Activated CD4-positive, CD25-positive, alpha-beta regulatory T cell treated with anti-CD3 and anti-CD28 coated beads, Interleukin-2, amount 50 U/mL, for 16 hours (primary cell): ENCODE measurements around the gene TSPAN32.

Experiments
- DNase-seq: peaks from one replicate; pipeline ENCODE4 v3.0.0-alpha.2; 2020; ENCODE audit warnings: low read depth, low spot score

Gene TSPAN32

DNA sequence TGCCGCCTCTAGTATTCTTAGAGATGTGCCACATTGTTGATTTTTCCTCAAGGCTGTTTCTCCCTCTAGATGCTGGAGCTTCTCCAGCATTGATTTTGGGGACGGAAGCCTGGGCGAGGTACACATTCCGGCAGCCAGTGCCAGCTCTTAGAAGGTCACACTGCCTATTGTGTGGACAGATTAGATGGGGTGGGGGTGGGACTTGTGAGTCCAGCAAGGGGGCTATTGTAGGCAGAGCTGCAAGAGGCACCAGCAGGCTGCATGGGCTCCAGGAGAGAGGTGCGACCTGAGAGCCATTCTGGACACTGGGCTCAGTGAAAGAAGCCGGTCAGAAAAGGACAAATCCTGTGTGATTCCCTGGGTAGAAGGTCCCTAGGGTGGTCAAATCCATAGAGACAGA lies 12.5 kb upstream of the TSPAN32 start:
- DNase-seq, result no peak

DNA sequence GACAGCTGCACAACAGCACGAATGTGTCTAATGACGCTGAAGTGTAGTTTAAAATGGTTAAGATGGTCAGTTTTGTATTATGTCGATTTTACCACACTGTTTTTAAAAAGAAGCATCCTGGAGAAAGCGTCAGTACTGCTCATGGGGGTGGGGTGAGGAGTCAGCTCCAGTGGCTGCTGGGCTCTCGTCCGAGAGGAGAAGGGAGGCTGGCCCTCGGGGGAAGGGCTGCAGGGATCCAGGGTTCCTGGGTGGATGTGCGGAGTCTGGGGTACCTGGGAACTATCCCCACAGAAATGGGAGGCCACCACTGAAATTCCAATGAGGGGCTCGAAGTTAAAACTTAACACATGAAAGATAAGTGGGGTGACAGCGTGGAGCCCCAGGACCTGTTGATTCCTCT lies 12.0 kb upstream of the TSPAN32 start:
- no peak for DNase-seq

DNA sequence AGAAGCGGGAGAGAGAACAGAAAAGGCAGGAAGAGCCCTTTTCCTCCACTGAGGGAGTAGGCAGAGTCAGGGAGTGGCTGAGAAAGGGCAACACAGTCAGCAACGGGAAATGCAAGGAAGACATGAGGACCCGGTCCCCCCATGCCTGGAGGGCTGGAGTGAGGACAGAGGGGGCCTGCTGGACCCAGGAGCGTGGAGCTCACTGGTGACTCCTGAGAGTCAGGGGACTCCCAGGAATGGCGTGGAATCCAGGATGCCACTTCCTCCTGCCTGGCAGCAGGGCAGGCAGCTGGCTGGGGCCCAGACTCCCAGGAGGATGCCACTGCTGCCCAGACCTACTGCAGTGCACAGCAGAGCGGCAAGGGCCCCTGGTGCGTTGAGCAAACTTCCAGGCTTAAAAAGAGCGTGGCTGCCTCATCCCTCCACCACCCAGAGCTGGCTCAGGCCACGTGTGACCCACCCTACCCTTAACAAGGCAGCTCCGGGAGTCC lies 11.4 kb upstream of the TSPAN32 start:
- no peak for DNase-seq

DNA sequence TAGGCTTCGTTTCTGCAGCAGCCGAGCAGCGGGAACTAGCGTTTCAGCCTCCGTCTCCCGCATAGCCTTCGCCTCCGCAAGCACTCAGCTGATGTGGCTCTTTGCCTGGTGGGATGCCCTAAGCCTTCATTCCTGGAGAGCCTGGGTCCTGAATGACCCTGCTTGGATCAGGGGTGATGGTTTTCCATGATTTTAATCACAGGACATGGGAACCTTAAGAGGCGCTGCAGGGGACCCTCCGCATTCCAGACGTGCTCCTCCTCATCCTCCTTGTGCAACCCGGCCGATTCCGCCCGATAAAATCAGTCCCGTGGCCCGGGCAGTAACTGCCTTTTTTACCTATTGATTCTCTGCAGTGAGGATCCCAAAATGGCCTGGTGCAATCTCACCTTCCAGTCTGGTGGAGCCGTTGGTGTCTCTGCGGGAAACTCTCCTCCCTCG lies 8.3 kb upstream of the TSPAN32 start:
- DNase-seq, result no peak

DNA sequence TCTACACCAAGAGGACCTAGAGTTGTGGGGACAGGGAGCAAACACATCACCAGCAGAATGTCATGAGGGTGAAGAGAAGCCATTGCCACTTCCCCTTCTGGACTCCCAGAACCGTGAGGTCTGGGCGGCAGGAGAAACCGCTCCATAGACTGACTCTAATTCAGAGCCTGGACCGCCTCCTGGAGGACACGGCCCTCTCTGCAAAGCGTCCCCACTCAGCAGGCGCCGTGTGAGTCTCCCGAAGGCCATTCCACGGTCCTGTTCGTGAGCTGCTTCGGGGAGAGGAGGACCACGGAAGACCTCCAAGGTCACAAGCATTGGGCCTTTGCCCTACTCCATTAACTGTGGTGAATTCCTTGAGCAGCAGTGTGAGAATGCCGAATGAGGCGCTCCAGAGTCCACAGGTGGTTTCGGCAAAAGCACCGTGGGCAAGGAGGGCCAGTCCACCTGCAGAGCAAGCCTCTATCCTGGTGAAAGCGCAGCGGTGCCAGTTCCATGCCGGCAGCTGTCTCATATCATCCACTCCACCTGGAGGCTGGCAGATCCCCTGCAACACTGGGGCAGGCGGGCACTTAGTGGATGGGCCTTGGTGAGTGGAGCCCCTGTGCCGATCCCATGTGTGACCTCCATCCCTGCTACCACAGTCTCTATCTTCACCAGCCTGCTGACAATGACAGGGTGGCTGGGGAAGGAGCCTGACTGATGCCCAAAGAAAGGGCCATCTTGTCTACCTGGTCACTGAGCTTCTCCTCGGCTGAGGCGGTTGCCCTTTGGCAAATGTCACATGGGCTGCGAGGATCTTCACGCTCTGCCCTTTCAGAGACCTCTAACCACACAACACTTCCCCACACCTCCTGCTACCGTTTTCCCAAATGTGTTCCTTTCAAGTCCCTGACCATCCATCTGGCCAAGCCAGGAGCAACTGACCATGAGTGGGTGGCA lies 7.6 kb upstream of the TSPAN32 start:
- DNase-seq, result no peak

DNA sequence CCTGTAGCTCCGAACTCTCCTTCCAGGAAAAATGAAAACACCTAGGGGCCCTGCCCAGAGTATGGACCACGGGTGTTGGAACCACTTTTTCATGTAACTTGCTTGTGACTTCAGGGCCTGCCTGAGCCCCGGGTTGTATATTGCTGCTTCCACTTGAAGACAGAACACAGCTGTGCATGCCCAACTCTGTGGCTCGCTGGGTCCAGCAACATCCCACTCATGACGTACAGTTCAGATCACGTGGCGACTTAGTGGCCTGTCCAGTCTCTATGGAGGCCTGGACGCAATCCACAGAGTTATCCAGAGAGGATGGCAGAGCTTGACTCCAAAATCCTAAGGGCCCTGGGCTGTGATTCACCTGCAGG lies 6.9 kb upstream of the TSPAN32 start:
- DNase-seq, result no peak

DNA sequence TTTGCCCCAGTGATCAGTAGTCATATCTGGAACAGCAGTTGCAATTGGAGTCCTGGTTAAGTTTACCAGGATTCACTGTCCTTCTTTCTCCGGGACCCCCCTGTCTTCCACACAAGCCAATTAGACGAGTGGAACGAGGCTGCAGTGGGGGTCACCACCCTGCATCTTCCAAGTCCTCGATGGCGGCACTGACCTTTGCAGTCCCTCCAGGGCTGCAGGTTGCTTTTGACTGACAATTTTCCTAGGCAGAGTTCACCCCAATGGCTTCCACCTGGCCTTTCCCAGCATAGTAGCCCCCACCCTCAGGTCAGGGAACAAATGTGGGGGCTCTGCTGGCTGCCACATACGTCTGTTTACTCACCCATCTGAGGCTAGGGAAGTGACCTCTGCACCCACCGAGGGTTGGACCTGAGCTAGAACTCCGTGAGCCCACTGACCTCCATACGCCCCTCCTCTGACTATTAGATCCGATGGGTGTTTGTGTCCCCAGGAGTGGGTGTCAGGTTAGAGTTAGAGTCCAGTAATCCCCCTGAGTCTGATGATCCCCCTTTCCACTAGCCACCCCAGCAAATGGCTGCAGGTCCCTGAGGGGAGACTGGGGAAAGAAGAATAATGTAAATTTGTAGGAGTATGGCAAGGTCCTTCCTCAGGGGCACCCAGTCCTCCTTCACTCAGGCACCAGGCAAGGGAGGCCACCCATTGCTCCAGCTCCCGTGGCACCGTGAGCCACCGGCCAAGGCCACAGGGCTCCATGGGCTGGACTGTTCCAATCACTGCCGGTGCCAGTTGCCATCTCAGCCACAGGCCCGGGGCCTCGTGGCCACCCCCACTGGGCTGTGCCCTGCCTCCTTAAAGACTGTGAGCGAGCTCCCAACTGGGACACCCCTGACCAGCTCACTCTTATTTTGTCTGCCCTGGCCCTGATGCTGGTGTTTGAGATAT lies 5.6 kb upstream of the TSPAN32 start:
- DNase-seq, result no peak

DNA sequence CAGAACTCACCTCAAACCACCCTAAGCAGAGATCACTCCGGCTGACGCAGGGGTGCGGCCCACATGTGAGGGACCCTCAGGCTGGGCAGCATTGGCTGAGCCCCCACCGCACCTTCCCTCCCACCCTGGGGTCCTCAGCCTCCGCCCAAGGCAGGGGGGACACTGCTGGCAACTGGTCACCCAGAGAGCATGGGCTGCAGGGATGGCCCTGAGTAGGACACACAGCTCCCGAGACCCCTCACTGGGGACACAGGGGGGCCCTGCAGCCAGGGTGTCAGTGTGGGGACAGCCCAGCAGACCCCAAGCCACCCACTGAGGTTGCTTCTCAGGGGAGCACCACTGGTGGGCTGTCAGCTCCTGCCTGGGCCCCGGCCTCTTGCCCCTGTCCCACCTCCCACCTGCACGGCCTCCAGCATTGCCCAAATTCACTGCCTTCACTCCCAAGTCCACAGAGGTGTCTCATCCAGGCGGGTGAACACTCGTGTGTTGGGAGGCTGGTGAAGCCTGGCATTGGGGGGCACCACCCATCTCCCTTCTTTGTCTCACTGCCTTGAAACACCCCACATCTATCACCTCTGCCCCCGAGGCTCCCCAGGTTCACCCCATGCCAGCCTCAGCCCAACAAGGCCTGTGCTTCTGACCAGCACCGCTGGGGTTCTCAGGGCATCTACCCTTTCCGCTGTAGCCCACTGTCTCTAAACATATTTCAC lies 4.7 kb upstream of the TSPAN32 start:
- no peak for DNase-seq

DNA sequence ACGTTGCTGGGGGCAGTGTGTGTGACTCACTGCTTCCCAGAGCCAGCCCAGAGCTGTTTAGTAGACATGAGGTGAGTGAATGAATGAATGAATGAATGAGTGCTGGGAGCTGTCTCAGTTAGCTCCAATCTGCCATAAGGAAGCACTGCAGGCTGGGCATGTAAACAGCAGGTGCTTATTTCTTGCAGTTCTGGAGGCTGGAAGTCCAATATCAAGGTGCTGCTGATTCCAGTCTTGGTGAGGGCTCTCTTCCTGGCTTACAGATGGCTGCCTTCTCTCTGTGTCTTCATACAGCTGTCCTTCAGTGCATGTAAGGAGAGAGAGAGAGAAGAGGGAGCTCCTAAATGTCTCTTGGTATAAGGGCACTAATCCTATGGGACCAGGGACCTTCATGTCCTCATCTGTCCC lies 4.2 kb upstream of the TSPAN32 start:
- DNase-seq, result no peak

DNA sequence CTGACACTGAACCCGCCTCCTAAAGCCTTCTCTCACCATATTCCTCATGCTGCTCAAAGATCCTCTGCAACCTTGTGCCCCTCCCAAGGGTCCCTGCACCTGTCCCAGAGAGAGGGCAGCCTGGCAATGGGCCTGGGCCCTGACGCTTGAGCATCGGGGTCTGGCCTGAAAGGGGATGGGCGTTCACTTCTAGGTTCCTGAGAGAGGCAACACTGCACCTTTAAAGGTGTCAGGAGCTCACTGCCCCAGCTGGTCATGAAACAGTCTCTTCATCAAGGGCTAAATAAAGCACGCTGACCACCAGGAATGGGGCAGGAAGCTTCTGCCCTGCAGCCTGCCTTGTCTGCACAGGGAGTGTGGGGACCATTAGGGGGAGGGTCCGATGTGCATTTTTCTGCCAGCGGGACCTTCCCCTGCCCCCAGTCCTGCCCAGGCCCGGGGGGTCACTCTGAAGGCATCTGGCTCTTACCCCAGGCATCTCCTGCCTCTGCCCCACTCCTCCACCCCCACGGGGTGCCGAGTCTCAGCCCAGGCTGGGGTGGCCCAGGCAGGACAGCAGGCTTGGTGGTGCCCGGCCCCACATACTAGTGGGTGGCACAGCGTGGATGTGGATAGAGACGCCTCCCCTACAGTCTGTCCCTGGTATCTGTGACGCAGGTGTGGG lies 3.5 kb upstream of the TSPAN32 start:
- DNase-seq, result no peak

DNA sequence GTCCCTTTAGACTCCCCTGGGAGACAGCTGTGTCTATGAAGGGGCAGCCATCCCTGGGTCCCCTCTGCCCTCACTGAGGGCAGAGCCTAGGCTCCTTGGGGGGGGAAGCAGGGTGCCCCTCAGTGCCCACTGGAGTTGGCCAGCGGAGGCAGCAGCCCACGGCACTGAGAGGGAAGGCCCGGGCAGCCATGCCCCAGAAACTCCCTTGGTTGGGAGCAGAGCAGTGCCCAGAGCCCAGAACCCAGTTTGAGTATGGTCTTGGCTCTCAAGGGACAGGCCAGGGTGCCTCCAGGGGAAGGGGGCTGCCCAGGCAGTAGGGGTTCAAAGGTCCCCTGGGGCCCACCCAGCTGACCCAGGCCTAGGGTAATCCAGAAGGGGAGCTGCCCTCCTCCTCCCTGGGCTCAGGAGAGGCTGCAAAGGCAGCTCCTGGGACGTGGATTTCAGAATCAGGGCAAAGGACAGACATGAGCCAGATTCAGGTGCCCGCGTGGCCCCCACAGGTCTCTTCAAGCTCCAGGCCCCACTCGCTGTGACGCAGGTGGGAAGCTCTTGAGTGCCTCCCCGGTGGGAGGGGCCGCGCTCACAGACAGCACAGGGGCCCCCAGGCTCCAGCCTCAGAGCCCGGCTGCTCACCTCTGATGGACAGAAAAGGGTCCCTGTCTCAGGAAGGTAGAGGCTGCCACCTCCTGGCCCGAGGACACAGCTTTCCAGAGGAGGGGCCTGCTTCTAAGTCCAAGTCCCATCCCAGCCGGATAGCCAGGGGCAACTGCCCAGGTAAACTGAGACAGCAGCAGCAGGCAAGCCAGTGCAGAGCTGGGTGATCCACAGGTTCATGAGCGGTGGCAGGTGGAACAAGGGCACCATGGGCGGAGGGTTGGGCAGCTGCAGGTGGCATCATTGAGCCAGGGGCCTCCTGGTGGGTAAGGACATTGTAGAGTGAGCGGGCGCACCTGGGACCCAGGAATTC lies 2.7 kb upstream of the TSPAN32 start:
- no peak for DNase-seq

DNA sequence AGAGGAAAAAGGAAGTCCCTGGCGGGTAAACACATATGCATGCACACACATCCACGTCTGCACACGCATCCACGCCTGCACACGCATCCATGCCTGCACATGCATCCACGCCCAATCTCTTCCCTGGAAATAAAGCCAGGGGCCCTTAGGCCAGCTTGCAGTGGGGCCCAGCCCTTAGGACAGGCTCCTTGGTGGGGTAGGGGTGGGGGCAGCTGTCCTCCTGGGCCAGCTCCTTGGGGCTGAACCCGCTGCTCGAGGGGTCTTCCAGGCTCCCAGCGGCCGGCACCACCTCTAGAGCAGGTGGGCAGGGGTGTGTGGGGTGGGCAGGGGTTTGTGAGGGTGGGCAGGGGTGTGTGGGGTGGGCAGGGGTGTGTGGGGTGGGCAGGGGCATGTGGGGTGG lies 2.0 kb upstream of the TSPAN32 start:
- DNase-seq, result no peak

DNA sequence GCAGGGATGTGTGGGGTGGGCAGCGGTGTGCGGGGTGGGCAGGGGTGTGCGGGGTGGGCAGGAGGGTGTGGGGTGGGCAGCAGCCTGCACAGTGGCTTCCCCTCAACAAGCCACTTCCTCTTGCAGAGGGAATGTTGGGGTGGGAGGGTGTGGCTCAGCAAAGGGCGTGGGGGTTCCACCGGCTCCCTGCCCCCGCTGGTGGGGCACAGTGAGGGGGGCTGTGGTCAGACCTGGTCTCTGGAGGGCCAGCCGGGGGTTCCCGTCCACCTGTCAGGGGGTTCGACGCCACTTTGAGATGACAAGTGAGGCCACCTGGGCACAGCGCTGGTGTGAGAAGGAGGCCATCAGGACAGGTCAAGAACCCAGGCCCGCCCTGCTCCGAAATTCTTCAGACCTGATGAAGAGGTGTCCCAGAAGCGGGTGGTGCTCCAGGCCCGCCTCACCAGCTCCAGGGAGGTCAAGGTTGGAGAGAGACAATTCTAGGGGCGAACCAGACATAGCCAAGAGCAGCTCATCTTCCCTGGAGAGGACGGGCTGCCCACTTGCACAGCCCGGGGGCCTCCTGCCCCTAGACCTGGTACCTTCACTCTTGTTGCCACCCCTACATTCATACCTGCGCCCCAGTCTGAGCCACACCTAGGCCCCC lies 1.4 kb upstream of the TSPAN32 start:
- no peak for DNase-seq

DNA sequence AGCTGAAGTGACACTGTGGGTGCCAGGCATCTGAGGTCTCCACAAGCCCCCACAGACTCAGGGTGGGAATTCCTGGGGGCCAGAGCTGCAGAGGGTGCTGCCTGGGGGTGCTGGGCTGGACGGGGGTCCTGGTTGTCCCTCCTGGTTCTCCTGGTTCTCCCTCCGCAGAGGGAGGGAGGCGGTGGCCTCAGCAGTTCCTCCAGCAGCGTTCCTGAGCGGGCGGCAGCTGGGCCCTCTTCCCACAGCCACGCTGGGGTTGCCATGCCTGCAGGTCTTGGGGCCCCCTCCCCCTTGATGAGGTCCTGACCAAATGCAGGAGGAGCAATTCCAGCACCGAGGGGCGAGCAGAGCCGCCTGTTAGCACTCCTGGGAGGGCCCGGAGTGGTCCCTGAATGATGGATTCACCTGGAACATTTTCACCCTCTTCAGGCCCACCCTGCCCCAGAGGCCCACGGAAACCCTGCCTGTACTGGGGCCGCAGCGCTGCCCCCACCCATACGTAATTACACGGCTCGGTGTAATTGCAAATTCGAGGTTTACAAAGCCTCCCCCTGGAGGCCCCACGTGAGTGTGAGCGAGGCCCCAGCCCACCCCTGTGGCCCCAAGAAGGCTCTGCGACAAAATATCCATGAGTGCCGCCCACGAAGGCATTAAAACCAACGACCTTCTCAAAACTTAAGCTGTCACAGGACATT lies 730 bp upstream of the TSPAN32 start:
- no peak for DNase-seq

DNA sequence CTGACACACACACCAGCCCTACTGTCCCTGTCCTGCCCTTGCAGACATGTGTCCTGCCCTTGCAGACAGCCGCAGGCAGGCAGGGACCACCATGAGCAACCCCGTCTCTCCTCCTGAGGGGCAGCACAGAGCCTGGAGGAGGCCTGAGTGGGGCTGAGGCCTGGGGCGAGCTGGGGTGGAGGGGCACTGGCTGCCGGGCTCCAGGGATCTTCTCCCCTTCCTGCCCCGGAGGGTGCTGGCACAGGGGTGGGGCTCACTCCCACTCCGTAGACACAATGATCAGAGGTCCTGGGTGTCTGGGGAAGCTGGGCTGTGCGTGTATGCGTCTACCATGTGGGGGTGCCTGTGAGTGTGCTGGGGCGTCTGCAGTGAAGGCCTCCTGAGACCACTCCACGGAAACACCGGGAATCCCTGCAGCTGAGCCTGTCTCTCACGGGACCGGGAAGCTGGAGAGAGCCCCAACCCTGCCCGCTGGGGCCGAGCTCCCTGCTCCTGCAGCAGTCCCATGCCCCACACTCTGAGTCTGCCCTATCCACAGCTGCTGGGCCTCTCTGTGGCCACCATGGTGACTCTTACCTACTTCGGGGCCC lies 588 bp downstream of the TSPAN32 start:
- no peak for DNase-seq

DNA sequence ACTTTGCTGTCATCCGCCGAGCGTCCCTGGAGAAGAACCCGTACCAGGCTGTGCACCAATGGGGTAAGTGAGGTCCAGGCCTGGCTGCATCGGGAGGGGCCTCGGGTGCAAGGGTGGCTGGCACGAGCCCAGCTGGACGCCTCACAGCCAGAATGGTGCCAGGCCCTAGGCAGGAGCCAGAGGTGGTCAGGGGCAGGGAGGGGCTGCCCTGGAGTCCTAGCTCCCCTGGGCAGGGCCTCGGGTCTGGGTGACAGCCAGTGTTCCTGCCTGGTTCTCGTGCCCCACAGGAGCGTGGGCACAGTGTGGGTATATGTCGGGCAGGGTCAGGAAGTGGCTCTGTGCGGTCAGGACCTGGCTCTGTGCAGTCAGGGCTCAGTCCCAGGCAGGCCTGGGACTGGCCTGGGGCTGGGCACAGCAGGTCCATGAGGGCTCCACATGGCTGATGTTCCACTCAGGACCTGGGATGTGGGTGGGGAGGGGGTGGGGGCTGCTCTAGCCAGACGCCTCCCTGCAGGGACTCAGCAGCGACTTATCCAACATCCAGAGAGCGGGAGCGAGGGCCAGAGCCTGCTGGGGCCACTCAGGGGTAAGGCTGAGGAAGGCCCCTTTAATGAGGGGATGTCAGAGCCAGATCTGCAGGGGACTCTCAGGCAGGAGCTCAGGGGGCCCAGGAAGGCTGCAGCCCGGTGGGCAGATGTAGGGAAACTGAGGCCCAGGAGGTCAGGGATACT lies 1.2 kb downstream of the TSPAN32 start:
- DNase-seq, result no peak

DNA sequence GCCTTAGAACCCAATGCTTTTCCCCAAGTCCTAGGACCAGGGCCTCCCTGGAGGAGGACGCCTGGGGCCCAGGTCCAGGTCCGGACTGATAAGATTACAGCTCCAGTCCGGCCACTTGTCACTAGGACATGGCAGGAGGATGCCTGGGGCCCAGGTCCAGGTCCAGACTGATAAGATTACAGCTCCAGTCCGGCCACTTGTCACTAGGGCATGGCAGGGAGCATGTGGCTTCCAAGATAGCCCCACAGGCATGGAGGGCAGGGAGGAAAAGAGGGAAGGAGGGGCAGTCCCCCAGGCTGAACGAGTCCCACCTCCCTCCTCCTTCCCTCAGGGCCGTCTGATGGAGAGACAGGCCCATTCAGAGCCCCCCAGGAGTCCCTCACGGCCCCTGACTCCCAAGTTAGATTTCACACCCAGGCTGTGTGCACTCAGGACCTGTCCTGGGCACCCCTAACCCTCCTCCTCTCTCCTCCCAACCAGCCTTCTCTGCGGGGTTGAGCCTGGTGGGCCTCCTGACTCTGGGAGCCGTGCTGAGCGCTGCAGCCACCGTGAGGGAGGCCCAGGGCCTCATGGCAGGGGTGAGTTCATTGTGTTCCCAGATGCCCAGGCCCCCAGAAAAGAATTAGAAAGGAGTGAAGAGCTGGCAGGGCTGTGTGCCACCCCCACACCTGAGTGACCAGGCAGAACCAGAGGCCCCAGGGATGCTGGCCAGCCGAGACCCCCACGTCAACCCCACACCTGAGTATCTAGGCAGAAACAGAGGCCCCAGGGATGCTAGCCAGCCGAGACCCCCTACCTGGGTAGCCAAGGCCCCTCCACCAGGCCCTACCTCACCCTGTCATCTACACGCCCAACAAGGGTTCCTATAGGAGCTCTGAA lies 2.1 kb downstream of the TSPAN32 start:
- no peak for DNase-seq
